ENCODE data around the gene SRPK3. TPM values are rescaled to one million over a fixed set of nuclear protein-coding genes. Genes with fewer than 3 reads are reported as not detected.

Gene SRPK3
- total RNA-seq, 2 donors from 2014 or later: 19.4 to 24.6 TPM

DNA sequence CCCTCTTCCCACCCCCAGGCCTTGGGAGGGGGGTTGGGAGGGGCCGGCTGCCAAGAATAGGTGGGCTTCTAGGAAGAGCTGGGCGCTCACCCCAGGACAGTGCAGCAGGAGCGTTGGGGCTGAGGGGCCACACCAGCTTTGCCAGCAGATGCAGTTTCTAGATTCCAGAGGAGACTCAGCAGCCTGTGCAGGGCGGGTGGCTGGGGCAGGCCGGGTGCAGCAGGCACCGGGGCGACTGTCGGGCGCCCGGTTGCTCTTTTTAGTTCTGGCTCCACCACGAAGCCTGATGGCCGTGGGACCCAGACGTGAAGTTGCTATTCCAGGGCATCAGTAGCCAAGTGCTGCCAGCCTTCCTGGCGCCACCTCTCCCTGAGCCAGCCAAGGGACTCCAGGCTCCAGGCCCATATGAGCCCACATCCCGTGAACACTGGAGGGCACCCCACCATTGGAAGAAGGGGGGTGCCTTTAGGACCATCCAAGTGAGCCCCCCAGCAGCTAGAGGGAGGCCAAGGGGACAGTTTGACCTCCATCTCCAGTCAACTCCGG lies 19.4 kb downstream of the SRPK3 start:
- H3K4me3 ChIP-seq: no peak overlapping the region
- no peak for DNase-seq (ENCODE audit: low spot score)
- no peaks in the 10 kb centered on the region for H3K27me3 ChIP-seq
- H3K9me3 ChIP-seq: peaks cover 0 to 4% of the 10 kb centered on the region in 2 donors
- no peak overlapping the region for H3K27ac ChIP-seq
- peaks cover 4% of the 10 kb centered on the region for H3K36me3 ChIP-seq
- TF ChIP-seq, protein P1, sequence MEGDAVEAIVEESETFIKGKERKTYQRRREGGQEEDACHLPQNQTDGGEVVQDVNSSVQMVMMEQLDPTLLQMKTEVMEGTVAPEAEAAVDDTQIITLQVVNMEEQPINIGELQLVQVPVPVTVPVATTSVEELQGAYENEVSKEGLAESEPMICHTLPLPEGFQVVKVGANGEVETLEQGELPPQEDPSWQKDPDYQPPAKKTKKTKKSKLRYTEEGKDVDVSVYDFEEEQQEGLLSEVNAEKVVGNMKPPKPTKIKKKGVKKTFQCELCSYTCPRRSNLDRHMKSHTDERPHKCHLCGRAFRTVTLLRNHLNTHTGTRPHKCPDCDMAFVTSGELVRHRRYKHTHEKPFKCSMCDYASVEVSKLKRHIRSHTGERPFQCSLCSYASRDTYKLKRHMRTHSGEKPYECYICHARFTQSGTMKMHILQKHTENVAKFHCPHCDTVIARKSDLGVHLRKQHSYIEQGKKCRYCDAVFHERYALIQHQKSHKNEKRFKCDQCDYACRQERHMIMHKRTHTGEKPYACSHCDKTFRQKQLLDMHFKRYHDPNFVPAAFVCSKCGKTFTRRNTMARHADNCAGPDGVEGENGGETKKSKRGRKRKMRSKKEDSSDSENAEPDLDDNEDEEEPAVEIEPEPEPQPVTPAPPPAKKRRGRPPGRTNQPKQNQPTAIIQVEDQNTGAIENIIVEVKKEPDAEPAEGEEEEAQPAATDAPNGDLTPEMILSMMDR (IDR thresholded peaks at IDR 0.05): no peak
- peaks cover 0 to 9% of the 10 kb centered on the region in 2 donors for H3K4me1 ChIP-seq

DNA sequence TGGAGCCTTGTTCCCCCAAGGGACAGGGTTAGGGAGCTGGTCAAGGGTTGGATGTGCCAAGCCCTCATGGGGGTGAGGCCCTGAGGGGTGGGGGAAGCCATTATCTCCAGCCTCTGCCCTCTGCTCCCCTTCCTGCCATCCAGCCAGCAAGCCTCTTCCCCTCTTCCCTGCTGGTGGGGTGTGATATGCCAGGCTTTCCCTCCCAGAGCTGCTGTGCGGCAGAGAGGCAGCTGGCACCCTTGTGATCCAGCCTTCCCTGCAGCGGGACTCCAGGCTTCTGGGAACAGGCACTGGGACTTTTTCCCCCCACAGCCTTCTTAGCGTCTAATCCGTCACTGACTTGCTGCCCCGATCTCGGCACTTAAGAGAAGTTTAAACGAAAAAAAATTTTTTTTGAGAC lies 19.9 kb downstream of the SRPK3 start:
- H3K9me3 ChIP-seq: peaks cover 0 to 4% of the 10 kb centered on the region in 2 donors
- peaks cover 4% of the 10 kb centered on the region for H3K36me3 ChIP-seq
- DNase-seq (ENCODE audit: low spot score): no peak
- no peaks in the 10 kb centered on the region for H3K27me3 ChIP-seq
- H3K4me1 ChIP-seq: peaks cover 0 to 4% of the 10 kb centered on the region in 2 donors
- H3K27ac ChIP-seq: no peak overlapping the region
- H3K4me3 ChIP-seq: no peak overlapping the region
- TF ChIP-seq, protein P1 (IDR thresholded peaks at IDR 0.05): no peak

DNA sequence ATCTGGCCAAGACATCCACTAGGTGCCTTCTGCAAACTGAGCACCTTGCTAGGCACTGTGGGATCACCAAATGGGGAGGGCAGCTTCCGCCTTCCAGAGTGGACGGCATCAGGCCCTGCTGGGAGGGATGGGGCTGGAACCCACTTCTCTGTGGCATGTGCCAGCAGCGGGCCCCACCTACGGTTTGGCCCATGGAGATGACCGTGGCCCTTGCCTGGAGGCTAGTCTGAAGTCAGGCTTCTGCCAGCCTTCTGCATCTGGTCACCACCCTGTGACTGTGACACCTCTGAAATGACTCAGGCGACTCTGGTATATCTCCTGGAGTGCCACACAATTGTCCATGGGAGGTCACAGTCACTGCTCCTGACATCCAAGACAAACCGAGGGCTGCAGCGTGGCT lies 20.8 kb downstream of the SRPK3 start:
- TF ChIP-seq, protein P1 (IDR thresholded peaks at IDR 0.05): no peak
- H3K27ac ChIP-seq: no peak overlapping the region
- H3K36me3 ChIP-seq: peaks cover 4% of the 10 kb centered on the region
- H3K4me3 ChIP-seq: no peak overlapping the region
- H3K9me3 ChIP-seq: peaks cover 0 to 4% of the 10 kb centered on the region in 2 donors
- no peaks in the 10 kb centered on the region for H3K27me3 ChIP-seq
- DNase-seq (ENCODE audit: low spot score): no peak
- H3K4me1 ChIP-seq: no peaks in the 10 kb centered on the region

DNA sequence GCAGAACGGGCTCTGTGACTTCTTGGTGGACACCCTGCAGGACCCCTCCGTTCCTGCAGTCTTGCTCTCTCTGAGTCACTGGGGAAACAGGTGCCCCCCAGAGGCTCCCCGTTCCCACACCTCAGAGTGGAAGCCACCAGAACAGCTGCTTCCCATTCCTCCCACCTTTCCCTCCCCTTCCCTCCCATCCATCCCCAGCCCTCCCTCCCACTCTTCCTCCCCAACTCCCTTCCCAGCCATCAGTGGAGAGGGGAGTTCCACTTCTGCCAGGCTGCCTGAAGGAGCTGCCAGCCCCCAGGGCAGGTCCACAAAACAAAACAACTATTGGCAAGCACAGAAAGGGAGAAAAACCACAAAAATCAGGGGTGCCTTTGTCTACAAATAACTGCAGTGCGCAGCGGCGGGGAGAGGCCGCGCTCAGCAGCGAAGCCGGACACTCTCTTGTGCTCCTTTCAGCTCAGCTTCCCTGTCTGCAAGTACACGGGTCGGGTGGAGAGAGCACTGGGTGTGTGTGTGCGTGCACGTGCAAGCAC lies 21.7 kb downstream of the SRPK3 start:
- Histone ChIP-seq H3K36me3 (peaks cover 4% of the 10 kb centered on the region), H3K9me3 (peaks cover 0 to 4% of the 10 kb centered on the region in 2 donors), H3K4me3 (no peak overlapping the region), H3K27me3 (no peaks in the 10 kb centered on the region), H3K27ac (no peak overlapping the region), H3K4me1 (no peaks in the 10 kb centered on the region)
- no peak for DNase-seq (ENCODE audit: low spot score)
- TF ChIP-seq, protein P1 (IDR thresholded peaks at IDR 0.05): no peak

DNA sequence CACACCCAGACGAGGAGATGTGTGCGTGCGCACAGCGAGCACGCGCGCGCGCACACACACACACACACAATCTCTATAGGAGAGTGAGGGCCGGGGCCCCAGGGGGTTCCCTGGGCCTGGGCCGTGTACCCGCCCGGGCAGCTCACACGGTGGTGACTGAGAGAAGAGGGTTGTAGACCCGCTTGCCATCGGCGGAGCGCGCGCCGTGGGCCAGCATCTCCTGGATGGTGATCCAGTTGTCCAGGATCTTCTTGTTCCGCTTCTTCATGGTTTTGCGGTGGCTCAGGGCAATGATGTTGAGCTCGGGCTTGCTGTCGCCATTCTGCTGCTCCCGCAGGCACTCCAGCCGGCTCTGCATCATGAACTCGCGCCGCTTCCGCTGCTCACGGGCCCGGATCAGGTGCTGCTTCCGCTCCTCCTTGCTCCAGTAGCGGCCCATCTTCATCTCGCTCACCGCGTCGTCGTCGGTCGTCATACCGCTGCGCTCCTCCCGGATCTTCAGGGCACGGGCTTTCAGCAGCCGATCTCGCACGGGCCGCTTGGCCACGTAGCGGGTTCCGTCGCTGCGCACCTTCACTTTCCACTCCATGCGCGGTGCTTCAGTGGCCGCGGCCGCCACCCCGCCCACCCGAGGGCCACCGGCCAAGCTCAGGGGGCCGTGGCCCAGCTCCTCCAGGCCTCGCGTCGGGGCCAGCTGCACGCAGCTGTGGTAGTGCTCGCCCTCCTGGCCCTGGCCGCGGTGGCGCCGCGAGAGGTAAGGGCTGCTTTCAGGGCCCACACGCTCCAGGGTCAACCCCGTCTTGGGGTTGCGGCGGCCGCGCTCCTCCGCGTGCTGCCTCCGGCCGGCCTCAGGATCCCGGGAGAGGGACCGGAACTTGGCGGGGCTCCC lies 22.6 kb downstream of the SRPK3 start:
- Histone ChIP-seq H3K27ac (no peak overlapping the region), H3K9me3 (no peaks in the 10 kb centered on the region), H3K36me3 (no peaks in the 10 kb centered on the region), H3K27me3 (no peaks in the 10 kb centered on the region), H3K4me3 (no peak overlapping the region), H3K4me1 (no peaks in the 10 kb centered on the region)
- TF ChIP-seq, protein P1 (IDR thresholded peaks at IDR 0.05): no peak
- DNase-seq (ENCODE audit: low spot score): no peak
